ENCODE measurements around the gene MTCL1.

MTCL1 gene

GRCh38 chr18:8715599-8715998, 10.2 kb downstream of the MTCL1 start:
- DNase-seq, result no peak

- DNase-seq, result no peak
Observed at GRCh38 chr18:8717011-8717770, 11.8 kb downstream of the MTCL1 start.

GRCh38 chr18:8718401-8718913, 13.1 kb downstream of the MTCL1 start:
- no peak for DNase-seq

GRCh38 chr18:8719192-8719591, 13.8 kb downstream of the MTCL1 start:
- no peak for DNase-seq

- DNase-seq, result no peak
Observed at GRCh38 chr18:8720141-8720540, 14.8 kb downstream of the MTCL1 start.

DNA sequence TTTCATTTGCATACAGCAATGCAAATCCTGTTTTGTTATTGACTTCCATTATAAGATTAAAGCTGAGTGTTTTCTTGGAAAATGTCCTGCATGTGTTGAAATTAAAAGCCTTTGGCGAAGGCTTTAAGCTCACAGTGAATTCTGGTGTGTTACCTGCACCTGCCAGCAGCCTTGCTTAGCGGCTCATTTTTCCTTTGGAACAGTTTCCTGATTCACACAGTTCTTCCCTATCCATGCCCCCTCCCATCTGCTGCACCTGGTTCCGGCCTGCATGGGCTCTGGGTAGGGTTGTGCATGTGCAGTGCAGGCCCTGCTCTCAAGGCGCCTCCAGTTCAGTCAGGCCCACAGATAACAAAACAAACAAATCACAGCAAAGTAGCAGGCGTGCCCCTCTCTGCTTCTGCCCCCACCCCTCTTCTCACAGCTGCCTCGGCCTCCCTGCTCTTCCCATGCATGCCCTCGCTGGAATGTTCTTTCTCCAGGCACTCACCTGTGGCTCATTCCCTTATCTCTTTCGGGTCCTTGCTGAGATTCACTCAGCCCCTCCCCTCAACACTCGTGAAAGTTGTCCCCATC, 15.8 kb downstream of the MTCL1 start:
- no peak for DNase-seq

GRCh38 chr18:8721716-8722115, 16.4 kb downstream of the MTCL1 start:
- no peak for DNase-seq

DNA sequence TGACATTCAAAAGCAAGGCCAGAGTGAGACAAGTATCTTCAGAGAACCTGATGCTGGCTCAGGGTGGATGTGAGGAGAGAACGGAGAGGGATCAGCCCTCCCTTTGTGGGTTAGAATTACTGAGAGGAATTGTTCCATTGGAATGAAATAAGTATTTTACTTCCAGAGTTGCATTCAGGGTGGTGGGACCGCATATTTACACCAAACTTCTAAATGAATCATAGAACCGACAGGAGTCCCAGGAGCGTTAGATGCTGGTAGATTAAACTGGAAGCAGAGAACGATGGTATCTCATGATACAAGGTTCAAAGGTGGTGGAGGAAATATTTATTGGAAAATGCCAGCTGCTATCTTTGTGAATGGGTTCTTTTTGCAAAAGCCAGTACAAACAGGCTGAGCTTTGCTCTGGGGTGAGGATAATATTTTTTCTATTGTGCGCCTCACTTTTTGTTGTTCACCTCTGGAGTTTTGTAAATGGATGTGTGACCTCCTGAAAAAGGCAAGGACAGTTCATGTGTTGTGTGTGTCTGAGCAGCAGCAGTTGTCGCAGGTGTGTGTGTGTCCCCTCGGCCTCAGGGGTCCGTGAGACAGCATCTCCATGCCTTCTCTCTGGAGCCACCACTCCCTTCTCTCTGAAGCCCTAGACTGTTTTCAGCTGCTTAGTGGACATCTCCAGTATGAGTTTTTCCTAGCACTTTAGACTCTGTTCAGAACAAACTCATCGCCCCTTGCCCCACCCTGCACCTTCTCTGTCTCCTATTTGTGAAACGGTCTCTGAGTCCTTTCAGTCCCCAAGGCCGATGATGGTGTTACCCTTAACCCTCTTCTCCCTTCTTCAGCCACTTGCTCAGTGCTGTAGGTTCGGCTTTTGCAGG, 17.8 kb downstream of the MTCL1 start:
- no peak for DNase-seq

GRCh38 chr18:8724452-8724851, 19.1 kb downstream of the MTCL1 start:
- no peak for DNase-seq

GRCh38 chr18:8726281-8726680, 20.9 kb downstream of the MTCL1 start:
- no peak for DNase-seq

DNA sequence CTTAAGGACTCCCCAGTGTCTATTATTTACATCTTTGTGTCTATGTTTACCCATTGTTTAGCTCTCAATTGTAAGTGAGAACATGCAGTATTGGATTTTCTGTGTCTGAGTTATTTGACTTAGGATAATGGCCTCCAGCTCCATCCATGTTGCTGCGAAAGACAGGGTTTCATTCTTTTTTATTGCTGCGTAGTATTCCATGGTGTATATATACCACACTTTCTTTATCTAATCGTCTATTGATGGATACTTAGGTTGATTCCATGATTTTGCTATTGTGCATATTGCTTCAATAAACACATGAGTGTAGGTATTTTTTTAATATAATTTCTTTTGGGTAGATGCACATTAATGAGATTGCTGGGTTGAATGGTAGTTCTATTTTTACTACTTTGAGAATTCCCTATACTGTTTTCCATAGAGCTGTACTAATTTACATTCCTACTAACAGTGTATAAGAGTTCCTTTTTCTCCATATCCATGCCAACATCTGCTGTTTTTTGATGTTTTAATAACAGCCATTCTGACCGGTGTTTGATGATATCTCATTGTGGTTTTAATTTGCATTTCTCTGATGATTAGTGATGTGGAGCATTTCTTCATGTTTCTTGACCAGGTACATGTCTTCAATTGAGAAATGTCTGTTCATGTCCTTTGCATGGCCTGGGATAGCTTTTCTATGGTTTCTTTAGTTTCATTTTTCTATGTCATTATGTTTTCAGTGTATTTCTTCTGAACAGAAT, 21.8 kb downstream of the MTCL1 start:
- DNase-seq, result no peak

GRCh38 chr18:8730080-8730827, 24.9 kb downstream of the MTCL1 start:
- no peak for DNase-seq

GRCh38 chr18:8732442-8733360, 27.3 kb downstream of the MTCL1 start:
- no peak for DNase-seq

- DNase-seq, result no peak
Observed at GRCh38 chr18:8734496-8734895, 29.1 kb downstream of the MTCL1 start.

GRCh38 chr18:8735274-8735673, 29.9 kb downstream of the MTCL1 start:
- peak; percentile 51 for DNase-seq

GRCh38 chr18:8741117-8741516, 35.8 kb downstream of the MTCL1 start:
- peak; percentile 46 for DNase-seq

DNA sequence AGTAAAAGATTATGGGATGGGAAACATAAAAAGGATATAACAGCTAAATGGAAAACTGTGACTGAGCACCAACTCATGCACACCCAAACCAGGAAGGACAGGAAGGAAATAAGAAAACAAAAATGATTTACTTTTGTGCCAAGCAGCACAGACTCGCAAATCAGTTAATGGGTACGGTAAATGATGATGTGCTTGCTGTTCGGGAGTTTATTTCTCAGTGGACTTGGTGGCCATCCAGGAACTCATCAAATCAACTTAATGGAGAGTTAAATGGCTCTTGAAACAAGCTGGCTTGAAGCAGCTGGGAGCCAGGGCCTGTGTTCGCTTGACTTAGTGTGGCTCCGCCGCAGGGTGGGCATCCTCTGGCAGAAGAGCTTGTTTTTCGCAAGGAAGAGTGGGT, 36.2 kb downstream of the MTCL1 start:
- DNase-seq, result peak; percentile 73

GRCh38 chr18:8742387-8743361, 37.3 kb downstream of the MTCL1 start:
- no peak for DNase-seq

GRCh38 chr18:8744038-8744437, 38.7 kb downstream of the MTCL1 start:
- no peak for DNase-seq

DNA sequence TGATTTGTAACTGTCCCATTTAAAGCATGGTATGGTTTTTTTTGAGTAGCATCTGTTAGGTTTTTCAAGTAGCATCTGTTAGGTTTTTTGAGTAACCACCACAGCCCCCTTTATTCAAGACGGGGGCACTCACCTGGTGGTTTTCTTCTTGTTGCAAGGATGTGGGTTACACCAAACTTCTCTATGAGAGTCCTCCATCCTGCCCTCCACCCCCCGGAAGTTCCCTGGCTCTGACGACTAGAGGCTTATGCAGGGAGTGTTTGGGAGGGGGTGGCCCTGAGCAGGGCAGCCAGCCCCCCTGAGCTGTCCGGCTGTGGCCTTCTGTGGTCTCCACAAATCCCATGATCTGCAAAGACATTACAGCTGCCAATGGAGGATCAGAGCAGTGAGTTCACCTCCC, 39.3 kb downstream of the MTCL1 start:
- no peak for DNase-seq
